Neural cell (in vitro differentiated cells): ENCODE measurements around the gene PDPK1. TPM values are rescaled to one million over a fixed set of nuclear protein-coding genes. Genes with fewer than 3 reads are reported as not detected.

Source experiments
- H2AFZ ChIP-seq: fragments of 200-600, 300-800 bp; sonication (generic), shearing (Covaris generic); 2 replicates; pipeline ENCODE4 v1.6.0; 2014; ENCODE audit warnings: low read depth, mild to moderate bottlenecking, antibody characterized with exemption, low read length, moderate library complexity
- H3F3A ChIP-seq: fragments of 200-600 bp; shearing (Covaris generic); 2 replicates; pipeline ENCODE4 v1.6.1; 2016; ENCODE audit warnings: mild to moderate bottlenecking, moderate library complexity, mixed read lengths, antibody characterized with exemption, low read length; ENCODE audit not compliant: insufficient read depth, poor library complexity, severe bottlenecking
- H3K27ac ChIP-seq: fragments of 200-600, 300-800 bp; sonication (generic), shearing (Covaris generic); 2 replicates; pipeline ENCODE4 v1.5.1; 2014; ENCODE audit warnings: mild to moderate bottlenecking, low read length, moderate library complexity
- H3K27me3 ChIP-seq: fragments of 300-800, 200-600 bp; sonication (generic), shearing (Covaris generic); 2 replicates; pipeline ENCODE4 v1.6.0; 2014; ENCODE audit warnings: mild to moderate bottlenecking, low read depth, low read length, moderate library complexity; ENCODE audit not compliant: insufficient read depth
- H3K36me3 ChIP-seq: fragments of 300-800, 200-600 bp; sonication (generic), shearing (Covaris generic); 2 replicates; pipeline ENCODE4 v1.5.1; 2014; ENCODE audit warnings: mild to moderate bottlenecking, antibody characterized with exemption, low read length, moderate library complexity; ENCODE audit not compliant: insufficient read depth
- H3K4me2 ChIP-seq: fragments of 300-800, 200-600 bp; sonication (generic), shearing (Covaris generic); 2 replicates; pipeline ENCODE4 v1.6.0; 2014; ENCODE audit warnings: mild to moderate bottlenecking, low read length
- H3K4me3 ChIP-seq: fragments of 300-800, 200-600 bp; sonication (generic), shearing (Covaris generic); 2 replicates; pipeline ENCODE4 v1.5.1; 2014; ENCODE audit warnings: mild to moderate bottlenecking, low read length, moderate library complexity
- H3K79me2 ChIP-seq: fragments of 200-600 bp; shearing (Covaris generic); replicated peaks from 2 replicates; pipeline ENCODE4 v1.6.0; 2014; ENCODE audit warnings: mild to moderate bottlenecking, low read length, moderate library complexity; ENCODE audit not compliant: insufficient read depth
- H3K9ac ChIP-seq: fragments of 300-800, 200-600 bp; sonication (generic), shearing (Covaris generic); 2 replicates; pipeline ENCODE4 v1.6.1; 2016; ENCODE audit warnings: mild to moderate bottlenecking, low read length, mixed read lengths
- H3K9me2 ChIP-seq: fragments of 200-600 bp; shearing (Covaris generic); 2 replicates; pipeline ENCODE4 v1.6.1; 2016; ENCODE audit warnings: mild to moderate bottlenecking, low read length, mixed read lengths; ENCODE audit not compliant: insufficient read depth
- H3K9me3 ChIP-seq: fragments of 200-600, 300-800 bp; sonication (generic), shearing (Covaris generic); 2 replicates; pipeline ENCODE4 v1.6.1; 2016; ENCODE audit warnings: mild to moderate bottlenecking, mixed run types, low read length, moderate library complexity, mixed read lengths
- H4K20me1 ChIP-seq: fragments of 200-600 bp; shearing (Covaris generic); 2 replicates; pipeline ENCODE4 v1.6.1; 2016; ENCODE audit warnings: mild to moderate bottlenecking, mixed run types; ENCODE audit not compliant: insufficient read depth
- CTCF ChIP-seq: fragments of 450-650 bp; IDR thresholded peaks from 2 replicates; pipeline ENCODE4 v1.5.1; 2014; ENCODE audit warnings: antibody characterized with exemption, mild to moderate bottlenecking, moderate library complexity; ENCODE audit not compliant: poor library complexity, severe bottlenecking
- EP300 ChIP-seq: fragments of 450-650 bp; conservative IDR thresholded peaks from 2 replicates; pipeline ENCODE4 v1.6.1; 2014; ENCODE audit warnings: antibody characterized with exemption, mild to moderate bottlenecking, moderate library complexity; ENCODE audit not compliant: poor library complexity, severe bottlenecking
- EZH2 ChIP-seq: fragments of 200-600, 300-800 bp; shearing (Covaris generic), sonication (generic); IDR thresholded peaks from 2 replicates; pipeline ENCODE4 v1.6.1; 2014; ENCODE audit warnings: antibody characterized with exemption, low read length, borderline replicate concordance, mild to moderate bottlenecking; ENCODE audit not compliant: insufficient read depth, poor library complexity, severe bottlenecking
- MXI1 ChIP-seq: fragments of 450-650 bp; conservative IDR thresholded peaks from 2 replicates; pipeline ENCODE4 v1.6.1; 2014; ENCODE audit warnings: antibody characterized with exemption, mild to moderate bottlenecking; ENCODE audit not compliant: poor library complexity, severe bottlenecking
- POLR2AphosphoS5 ChIP-seq: IDR thresholded peaks from 2 replicates; pipeline ENCODE4 v1.6.1; 2012
- RAD21 ChIP-seq: fragments of 450-650 bp; conservative IDR thresholded peaks from 2 replicates; pipeline ENCODE4 v1.6.1; 2014; ENCODE audit warnings: antibody characterized with exemption, mild to moderate bottlenecking, moderate library complexity
- REST ChIP-seq: IDR thresholded peaks from 2 replicates; pipeline ENCODE4 v1.6.1; 2012; ENCODE audit warnings: borderline replicate concordance
- SMC3 ChIP-seq: fragments of 450-650 bp; conservative IDR thresholded peaks from 2 replicates; pipeline ENCODE4 v1.6.1; 2014; ENCODE audit warnings: antibody characterized with exemption, mild to moderate bottlenecking, moderate library complexity; ENCODE audit not compliant: poor library complexity
- TAF1 ChIP-seq: IDR thresholded peaks from 2 replicates; pipeline ENCODE4 v1.6.1; 2012; ENCODE audit warnings: low read depth
- polyA plus RNA-seq: library from polyadenylated mRNA; depleted of rRNA; stranded (reverse); fragments of >200 nt; gene quantifications from 2 replicates; pipeline ENCODE4 v1.2.3, GENCODE V29; 2014

Gene PDPK1
- polyA plus RNA-seq, 1 donor from 2014 or later = 18.6 TPM

GRCh38 chr16:2499890-2500429, 37.9 kb upstream of the PDPK1 start:
- no peak for TF ChIP-seq RAD21
- TF ChIP-seq SMC3 = no peak
- no peak for TF ChIP-seq EZH2
- no peak for TF ChIP-seq POLR2AphosphoS5
- TF ChIP-seq EP300 = no peak
- TF ChIP-seq MXI1 = no peak
- no peak for TF ChIP-seq REST
- no peak for TF ChIP-seq CTCF
- TF ChIP-seq TAF1 = no peak
- Histone ChIP-seq H3F3A (no peaks in the 10 kb centered on the region), H4K20me1 (no peaks in the 10 kb centered on the region), H3K36me3 (no peaks in the 10 kb centered on the region), H3K9me3 (no peaks in the 10 kb centered on the region), H3K27me3 (no peaks in the 10 kb centered on the region), H3K9ac (no peak overlapping the region), H3K4me3 (no peak overlapping the region), H3K79me2 (no peaks in the 10 kb centered on the region), H3K4me2 (no peak overlapping the region), H2AFZ (no peak overlapping the region), H3K27ac (no peak overlapping the region), H3K9me2 (no peaks in the 10 kb centered on the region)

- H3K4me3 ChIP-seq = no peak overlapping the region
- H3K4me2 ChIP-seq = no peak overlapping the region
- no peaks in the 10 kb centered on the region for H3F3A ChIP-seq
- H3K9ac ChIP-seq = no peak overlapping the region
- no peak overlapping the region for H3K27ac ChIP-seq
- H3K79me2 ChIP-seq = no peaks in the 10 kb centered on the region
- no peaks in the 10 kb centered on the region for H3K9me3 ChIP-seq
- no peak for TF ChIP-seq CTCF
- H3K27me3 ChIP-seq = no peaks in the 10 kb centered on the region
- H2AFZ ChIP-seq = no peak overlapping the region
- no peaks in the 10 kb centered on the region for H3K36me3 ChIP-seq
- H3K9me2 ChIP-seq = no peaks in the 10 kb centered on the region
- no peaks in the 10 kb centered on the region for H4K20me1 ChIP-seq
Observed at GRCh38 chr16:2500430-2500917, 37.3 kb upstream of the PDPK1 start.
